Measurements from ENCODE around the gene UTP11.

UTP11 gene

DNA sequence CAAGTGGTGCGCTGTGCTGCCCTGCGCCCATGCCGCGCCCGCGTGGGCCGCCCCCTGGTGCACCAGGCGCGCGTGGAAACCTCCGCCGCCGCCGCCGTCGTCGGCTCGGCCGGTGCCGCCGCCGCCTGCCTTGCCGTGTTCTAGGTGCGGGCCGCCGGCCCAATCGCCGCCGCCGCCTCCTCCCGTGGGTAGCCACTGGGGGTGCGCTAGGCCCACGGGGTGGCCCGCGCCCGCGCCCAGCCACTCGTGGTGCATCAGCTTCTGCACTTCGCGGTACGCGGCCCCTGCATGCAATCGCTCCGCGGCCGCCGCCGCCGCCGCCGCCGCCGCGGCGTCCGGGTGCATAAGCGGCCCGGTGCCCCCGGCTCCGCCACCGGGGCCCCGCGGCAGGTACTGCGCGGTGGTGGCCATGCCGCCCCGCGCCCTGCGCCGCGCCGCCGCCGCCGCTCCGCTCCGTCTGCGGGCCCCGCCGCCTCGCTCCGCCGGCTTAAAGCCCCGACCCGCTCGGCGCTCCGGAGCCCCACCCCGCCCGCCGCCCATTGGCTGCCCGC, 33.9 kb downstream of the UTP11 start, which contains the start of gene POU3F1:
Gene POU3F1 (minus strand): TSS at position 461 of the 551 bp plus-strand sequence. CDS start 50 bp downstream, at position 411.
- DNase-seq (ENCODE audit: low read depth), result peak; percentile 4

DNA sequence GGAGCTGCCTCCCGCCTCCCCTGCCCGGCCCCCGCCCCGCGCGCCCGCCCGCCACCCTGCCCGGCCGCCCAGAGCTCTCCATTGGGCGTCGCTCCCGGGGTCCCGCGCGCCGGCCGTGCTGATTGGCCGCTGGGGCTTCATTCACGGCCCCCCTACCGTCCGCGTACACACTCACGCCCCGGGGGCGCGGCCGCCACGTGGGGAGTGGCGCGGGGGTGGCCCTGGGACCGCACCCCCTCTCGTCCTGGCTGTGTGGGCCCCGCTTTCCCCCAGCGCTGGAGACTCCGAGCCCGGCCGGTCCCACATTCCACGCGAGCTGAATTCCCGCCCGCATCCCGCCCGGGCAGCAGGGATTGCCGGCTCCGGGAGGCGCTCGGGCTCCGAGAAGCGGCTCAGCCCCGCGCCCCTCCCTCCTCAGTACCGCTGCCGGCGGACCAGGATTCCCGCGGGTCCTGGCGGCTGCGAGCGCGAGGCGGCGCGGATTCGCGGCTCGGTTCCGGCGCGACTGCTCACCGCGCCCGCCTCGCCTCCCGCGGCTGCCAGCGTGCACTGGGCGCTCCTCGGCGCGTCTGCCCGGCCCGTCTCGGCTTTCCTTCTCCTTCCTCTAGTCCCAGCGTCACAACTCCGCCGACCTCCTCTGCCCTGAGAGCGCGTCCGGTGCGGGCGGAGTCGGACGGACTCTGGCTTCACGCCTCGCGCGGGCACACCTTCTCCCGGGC, 34.5 kb downstream of the UTP11 start:
- DNase-seq (ENCODE audit: low read depth), result peak; percentile 64

DNA sequence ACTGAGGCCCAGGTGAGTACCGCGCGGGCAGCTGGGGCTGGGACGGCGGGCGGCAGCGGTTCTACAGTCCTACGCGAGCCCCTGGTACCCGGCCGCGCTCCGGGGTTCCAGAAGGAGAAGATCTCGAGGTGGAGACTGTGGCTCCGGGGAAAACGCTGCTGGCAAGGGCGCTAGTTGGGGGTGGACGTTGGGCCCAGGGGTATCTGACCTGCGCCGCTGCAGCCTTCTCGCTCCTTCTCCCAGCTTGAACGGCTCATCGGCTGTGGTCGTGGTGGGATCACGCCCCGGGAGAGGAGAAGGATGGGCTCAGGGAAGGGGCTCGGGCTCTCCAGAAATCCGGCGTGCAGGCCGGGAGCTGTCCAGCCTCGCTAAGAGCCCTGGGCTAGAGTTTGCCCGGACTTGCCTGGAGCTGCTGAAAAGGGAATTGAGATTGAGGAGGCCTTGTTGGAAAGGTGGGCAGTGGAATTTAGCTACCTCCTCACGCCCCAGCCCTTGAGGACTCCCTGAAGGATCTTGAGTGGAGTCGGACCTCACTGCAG, 35.1 kb downstream of the UTP11 start:
- no peak for DNase-seq (ENCODE audit: low read depth)

DNA sequence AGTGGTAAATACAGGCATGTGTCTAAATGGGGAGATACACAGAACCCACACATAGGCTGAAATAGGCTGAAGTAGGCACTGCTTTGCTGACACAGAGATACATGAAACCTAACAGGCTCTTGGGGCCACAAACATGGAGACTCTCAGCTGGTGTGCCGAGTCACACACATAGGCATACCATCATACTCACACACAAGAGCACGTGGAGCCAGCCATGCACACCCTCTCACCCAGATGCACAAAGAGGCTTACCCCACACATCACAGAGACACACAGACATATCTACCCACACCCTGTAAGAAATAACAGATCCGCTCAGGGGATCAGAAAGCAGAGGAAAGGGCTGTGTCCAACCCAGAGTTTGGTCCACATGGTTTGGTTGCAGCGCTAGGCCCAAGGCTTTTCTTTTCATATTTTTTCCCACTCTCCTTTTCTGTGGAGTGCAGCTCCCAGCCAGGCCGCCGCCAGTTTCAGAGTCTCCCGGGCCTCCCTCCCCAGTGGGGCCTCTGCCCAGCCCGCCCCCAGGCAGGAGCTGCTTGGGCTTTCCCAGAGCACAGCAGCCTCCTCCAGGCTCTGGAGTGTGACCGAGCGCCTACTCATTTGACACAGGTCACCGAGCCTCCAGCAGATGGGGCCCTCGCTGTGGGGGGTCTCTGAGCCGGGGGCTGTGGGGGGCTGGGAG, 38.0 kb downstream of the UTP11 start:
- no peak for DNase-seq (ENCODE audit: low read depth)

DNA sequence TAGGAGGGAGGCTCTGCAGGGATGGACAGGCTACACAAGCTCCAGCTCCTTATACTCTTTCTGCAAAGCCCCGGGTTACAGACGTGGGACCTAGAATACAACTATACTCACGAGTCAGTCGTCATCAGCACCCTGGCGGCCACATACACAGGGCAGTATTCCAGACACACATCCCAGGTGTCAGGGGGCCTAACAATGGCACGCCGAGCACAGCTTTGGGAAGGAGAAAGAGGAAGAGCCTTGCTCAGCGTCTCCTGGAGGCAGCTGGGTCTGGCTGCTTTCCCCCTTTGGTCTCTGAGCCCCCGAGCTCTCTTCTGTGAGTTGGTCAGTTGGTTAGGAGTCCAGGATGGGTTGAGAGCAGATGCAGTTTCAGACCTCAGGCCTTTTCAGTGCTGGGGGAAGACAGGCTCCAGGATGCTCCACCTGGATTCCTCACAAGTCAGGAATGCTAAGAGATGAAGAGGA, 38.6 kb downstream of the UTP11 start:
- no peak for DNase-seq (ENCODE audit: low read depth)

DNA sequence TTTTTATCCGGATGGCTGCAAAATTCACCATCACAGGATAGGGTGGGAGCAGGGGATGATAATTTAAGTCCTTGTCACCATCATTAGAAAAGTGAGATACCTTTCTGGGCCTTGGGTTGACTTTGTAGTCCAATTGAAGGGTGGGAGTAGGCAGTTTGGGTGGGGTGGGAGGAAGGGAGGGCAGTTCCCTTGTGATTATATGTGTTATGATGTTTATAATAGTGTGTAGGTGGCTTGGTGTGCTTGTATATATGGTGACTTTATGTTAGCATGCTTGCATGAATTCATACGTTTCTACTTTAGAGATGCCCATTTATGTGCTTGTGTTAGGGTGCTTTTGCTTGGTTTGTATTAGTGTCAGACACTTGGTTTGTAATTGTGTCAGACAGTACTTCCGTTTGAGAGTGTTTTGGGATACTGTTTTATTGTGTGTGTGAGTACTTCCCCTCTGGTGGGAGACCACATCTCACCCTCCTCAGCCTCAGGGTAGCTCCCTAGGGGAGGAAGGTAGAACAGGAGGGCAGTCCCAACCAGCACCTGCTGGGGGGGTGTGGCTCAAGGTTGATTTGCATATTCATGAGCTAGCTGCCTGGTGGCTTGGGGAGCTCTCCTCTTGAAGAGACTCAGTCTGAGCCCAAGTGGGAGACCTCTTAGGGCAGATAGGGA, 40.3 kb downstream of the UTP11 start:
- no peak for DNase-seq (ENCODE audit: low read depth)

DNA sequence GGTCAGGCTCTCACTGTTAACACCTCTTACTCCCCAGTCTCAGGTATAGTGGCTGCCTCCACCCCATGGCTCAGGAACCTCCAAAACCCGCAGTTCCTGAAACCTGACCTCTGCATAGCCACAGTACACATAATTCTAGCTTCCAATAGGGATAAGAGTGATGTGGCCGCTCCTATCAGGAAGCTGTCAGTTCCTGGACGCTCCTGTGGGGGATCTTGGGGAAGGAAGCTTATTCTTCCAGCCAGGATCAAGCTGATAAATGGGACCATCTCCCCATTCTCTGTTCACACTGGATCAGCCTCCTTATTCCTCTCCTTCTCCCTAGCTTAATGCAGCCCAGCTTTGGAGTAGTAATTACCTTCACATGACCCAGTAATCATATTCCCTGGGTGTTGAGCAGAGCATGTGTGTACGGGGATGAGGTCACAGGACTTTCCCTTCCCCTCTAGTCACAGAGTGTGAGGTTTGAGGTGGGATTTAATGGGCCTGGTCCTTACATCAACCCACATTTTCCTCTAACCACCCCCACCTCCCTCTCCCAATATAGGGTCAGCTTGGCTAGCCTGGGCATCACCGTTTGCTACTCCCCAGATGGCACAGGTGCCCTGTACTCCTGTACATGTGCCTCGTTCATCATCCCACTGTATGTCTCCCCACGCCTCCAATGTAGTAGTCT, 41.0 kb downstream of the UTP11 start:
- DNase-seq (ENCODE audit: low read depth), result no peak

DNA sequence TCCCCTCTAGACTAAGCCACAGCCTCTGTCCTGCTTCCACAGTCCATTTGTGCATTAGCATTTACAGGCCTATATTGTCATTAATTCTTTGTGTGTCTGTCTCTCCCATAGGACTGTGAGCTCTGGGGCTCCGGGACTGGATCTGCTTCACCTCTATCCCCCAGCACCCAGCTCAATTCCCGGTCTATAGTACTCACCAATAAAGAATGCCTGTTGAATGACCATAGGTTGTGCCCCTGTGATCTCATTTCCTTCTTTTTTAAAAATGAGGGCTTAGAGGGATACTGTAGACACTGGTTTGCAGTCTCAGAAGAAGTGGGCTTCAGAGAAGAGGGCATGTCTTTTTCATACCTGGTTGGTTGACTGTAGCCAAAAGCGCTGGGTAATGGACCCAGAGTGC, 42.9 kb downstream of the UTP11 start:
- no peak for DNase-seq (ENCODE audit: low read depth)

DNA sequence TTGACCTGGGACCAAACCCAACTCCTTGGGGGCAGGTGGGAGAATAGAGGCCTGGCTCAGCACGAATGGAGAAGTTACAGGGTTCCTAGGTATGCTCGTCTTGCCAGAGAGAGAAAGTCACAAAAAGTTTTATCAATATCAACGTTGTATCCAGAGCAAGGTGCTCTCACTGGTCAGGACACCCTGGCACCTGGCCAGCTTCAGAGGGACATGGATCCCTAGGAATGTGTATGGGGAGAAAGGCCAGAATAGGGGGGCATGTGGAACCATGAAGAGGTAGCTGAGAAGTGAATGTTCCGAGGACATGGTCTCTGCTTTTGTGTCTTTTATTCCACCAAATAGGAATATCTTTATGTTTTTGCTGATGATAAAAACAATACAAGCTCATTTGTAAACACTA, 43.4 kb downstream of the UTP11 start:
- no peak for DNase-seq (ENCODE audit: low read depth)

DNA sequence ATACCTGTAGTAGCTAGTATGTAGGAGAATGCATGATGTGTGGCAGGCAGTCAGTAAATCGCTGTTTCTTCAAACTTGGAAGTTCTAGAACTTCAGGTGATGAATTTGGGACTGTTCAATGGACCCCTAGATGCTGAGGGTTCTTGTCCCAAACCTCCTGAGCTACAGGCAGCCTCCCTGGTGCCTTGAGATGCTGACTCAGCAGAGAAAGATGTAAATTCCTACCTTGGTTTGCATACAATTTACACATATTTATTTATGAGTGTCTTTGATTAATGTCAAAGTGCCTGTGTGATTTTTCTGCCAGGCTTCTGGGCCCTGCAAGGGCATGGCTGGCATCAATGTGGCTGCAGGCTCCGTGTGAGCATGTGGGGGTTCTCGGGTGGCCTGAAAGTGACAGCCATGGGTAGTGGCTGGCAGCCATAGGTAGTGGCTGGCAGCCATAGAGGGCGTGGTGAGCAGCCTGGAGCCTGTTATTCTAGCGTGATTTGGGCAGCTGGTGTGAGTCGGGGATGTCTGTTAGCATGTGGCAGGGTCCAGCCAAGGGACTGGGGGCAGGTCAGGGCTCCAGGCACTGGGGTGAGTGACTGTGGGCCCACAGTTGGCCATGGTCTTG, 47.2 kb downstream of the UTP11 start:
- DNase-seq (ENCODE audit: low read depth), result no peak

DNA sequence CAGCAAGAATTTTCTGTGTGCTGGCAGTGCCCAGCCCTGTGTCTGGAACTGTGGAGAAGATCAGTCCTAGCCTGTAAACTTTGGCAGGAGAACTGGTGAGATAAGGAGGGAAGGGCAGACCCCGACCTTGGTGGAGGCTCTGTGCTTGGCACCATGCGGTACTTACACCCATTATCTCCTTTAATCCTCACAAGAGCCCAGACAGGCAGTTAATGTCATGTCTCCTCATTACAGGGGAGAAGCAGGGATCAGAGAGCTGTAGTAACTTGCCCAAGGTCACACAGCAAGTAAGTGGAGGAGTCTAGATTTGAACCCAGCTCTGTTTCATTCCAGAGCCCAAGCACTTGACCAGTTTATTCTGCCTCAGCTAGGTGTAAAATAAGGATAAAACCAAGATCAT, 48.0 kb downstream of the UTP11 start:
- DNase-seq (ENCODE audit: low read depth), result no peak

DNA sequence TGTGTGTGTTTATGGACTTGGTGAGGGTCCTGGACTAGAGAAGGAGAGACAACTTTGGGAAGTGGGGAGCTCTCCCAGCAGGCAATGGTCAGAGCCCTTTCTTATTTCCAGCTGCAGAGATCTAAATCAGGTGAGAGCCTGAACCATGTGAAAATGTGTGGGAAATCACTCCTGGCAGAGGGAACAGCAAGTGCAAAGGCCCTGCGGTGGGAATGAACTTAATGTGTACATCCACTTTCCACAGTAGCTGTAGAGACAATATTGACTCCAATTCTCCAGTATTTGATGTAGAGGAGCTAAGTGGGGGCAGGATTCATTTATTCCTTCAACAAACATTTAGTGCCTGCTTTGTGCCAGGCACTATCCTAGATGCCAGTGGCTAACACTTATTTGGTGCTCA, 48.8 kb downstream of the UTP11 start:
- DNase-seq (ENCODE audit: low read depth), result no peak

DNA sequence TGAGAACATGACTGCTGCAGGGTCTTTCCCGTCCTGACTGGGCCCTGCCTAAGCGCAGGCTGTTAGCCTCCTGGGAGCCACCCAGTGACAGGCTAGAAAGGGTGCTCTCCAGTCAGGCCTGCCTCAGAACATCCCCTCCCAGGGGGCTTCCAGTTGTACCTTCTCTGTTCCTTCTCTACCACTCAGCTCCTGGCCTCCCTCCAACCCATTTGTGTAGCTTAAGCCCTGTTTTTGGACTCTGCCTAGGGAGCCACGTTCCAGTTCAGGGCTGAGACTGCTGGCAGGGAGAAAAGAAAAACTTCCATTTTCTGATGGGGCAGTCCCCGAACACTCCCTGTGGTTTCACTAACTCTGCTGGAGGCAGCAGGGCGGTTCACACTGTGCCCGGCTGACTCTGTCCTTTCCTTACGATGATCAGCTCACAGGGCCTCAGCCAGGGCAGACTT, 49.4 kb downstream of the UTP11 start:
- DNase-seq (ENCODE audit: low read depth), result no peak

DNA sequence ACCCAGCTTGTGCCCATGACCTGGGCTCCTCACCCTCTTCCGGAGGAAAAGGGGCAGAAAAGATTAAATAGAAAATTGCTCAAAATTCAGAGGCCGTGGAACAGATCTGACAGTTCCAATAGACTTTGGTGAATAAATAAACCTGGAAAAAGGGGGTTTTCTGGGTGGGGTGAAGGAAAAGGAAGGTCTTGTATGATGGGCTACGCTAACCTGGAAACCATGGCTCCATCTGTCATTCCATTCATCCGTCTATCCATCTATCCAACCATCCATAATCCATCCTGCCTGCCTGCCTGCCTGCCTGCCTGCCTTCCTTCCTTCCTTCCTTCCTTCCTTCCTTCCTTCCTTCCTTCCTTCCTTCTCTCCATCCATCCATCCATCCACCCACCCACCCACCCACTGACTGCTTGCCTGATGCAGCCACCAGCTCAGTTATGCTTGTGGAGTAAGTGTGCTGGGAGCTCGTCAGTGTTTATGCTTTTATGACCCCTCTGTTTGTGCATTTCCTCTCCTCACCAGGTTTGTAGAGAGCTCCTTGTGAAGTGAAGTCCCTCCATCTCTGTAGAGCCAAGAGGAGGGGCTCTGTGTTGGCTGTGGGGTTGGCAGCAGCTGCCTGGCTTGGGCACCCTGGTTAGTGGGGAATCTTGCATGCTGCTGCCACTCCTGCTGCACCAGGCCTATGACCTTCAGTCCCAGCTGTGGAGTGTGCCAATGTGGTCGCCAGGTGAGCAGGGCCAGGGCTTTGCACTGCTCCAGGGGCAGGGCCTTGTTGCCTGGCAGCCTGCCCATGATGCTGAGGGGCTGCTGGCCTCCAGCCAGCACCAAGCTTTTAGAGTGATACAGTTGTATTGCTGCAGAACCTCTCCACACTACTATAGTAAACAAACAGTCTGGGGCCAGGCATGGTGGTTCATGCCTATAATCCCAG, 50.1 kb downstream of the UTP11 start:
- no peak for DNase-seq (ENCODE audit: low read depth)

DNA sequence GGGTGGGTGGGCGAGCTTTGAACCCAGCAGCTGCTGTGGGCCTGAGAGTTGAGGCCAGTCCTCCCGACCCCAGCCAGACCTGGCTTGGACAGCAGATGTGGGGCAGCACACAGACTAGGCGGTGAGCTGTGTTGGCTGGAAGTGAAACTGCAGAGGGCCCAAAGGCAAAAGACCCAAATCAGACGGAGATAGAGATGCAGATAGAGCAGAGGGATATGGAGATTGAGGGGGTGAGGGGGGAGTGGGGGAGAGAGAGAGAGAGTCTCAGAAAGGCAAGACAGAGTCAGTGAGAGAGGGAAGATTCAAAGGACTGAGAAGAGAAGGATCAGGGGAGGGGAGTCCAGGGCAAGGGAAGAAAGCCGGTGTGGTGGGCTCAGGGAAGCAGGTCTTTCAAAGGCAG, 51.1 kb downstream of the UTP11 start:
- no peak for DNase-seq (ENCODE audit: low read depth)

DNA sequence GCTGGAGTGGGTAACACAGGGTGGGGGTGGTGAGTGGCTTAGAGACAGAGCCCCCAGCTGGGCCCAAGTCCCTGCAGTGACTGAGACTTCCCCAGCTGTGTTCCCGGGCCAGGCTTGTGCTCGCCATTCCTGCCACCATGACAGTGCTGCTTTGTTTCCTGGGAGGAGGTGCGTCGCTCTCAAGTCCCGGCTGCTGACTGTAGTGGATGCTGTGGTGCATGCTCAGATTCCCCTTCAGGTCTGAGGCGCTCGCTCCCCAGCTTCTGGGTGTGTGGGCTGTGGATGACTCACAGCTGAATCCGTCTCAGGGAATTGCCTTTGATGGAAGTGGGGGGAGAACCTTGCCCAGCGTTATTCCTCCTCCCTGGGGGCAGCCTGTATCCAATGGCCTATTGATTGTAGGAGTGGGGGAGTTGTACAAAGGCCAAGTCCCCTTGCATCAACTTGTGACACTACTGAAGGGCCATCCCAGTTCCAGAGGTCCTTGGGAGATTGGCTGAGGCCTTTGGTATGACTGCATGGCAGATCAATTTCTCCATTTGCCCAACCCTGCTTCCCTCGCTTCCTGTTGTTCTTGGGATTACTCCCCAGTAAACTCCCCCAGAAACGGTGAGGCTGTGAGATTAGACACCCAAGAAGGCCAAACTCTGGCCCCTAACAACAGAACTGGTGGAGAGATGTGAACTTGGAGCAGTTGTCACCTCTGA, 51.8 kb downstream of the UTP11 start:
- no peak for DNase-seq (ENCODE audit: low read depth)

DNA sequence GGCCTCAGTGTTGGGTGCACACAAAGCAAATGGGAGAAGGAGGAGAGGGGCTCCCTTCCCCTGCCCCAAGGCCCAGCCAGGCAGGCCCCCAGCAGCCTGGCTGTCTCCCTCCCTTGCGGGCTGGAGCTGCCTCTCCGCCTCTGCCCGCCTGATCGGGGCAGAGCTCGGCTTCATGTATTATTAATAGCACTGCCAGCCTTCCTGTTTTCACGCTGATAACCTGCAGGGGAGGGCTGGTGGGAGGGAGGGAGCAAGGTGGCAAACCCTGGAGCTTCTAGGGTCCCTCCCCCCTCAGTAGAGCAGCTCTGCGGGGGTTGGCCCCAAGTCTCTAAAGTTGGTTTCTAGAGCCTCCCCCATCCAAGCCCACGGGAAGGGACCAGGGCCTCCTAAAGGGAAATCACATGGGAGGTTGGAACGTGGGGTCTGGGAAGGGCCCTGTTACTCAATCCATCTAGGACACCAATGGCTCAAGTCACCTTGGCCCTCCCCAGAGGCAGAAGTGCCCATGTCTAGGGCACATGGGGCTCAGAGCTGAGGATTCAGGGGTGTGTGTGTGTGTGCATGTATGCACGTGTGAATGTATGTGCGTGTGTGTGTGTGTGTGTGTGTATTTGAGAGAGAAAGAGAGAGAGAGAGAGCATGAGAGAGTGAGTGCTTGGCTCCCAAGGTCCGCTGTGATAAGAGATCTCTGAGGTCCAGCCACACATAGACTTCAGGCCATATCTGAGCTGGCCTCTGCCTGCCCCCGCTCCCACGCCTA, 55.9 kb downstream of the UTP11 start:
- DNase-seq (ENCODE audit: low read depth), result no peak

DNA sequence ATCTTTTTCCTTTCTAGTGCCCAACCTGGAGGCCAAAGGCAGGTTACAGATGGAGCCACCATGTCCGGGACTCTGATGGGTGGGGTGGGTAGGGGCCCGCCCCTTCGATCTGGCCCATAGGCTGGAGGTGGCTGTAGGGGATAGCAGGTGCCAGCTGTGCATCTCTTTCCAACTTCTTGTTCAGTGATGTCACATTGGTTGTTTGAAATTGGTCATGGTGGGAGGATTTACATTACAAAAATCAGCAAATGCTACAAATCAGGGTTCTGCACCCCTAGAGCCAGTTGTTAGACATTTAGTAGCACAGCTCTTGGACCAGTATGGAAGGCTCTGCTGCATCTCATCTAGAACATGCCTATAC, 56.4 kb downstream of the UTP11 start:
- DNase-seq (ENCODE audit: low read depth), result no peak

Data from activated T-helper 1 cell treated with Interleukin-2 at 50 U/mL for 16 hours (primary cell).